PC-3 (cell line): ENCODE results near the gene VASH1. TPM values are rescaled to one million over a fixed set of nuclear protein-coding genes. Genes with fewer than 3 reads are reported as not detected.

Experiments used
- ATAC-seq: fragments of 200-7000 bp; cut with Tn5 transposase; 2 replicates; pipeline ENCODE4 v1.9.1; 2020; ENCODE audit warnings: mild to moderate bottlenecking, moderate library complexity
- BruUV-seq: library from RNA; stranded (reverse); fragments of 400-500 nt; replicated peaks from 2 replicates; lab custom pipeline; 2021; lab: Mats Ljungman, UMichigan
- CTCF ChIA-PET: fragments of 300-600 bp; sonication (Branson Sonifier 250); formaldehyde crosslinking; loops from one replicate; lab custom pipeline; 2022; ENCODE audit warnings: antibody characterized with exemption; lab: Charles Lee
- POLR2A ChIA-PET: fragments of 300-600 bp; sonication (Branson Sonifier 250); formaldehyde crosslinking; loops from one replicate; lab custom pipeline; 2022; ENCODE audit warnings: antibody characterized with exemption; ENCODE audit not compliant: unreplicated experiment; lab: Charles Lee
- DNase-seq: peaks from one replicate; pipeline ENCODE4 v3.0.0-alpha.2; 2015
- H2AFZ ChIP-seq: fragments of 300-600 bp; sonication (generic); 2 replicates; pipeline ENCODE4 v1.6.0; 2016; ENCODE audit warnings: antibody characterized with exemption, low read length
- H3F3A ChIP-seq: fragments of 300-600 bp; sonication (generic); one replicate; pipeline ENCODE4 v1.6.0; 2017; ENCODE audit warnings: antibody characterized with exemption, low read length, control low read depth, mild to moderate bottlenecking; ENCODE audit not compliant: unreplicated experiment
- H3K27ac ChIP-seq: fragments of 300-600 bp; sonication (generic); 2 replicates; pipeline ENCODE4 v1.5.1; 2016; ENCODE audit warnings: mild to moderate bottlenecking, low read length
- H3K27me3 ChIP-seq: fragments of 300-600 bp; sonication (generic); 2 replicates; pipeline ENCODE4 v1.6.1; 2016; ENCODE audit warnings: low read length, mixed read lengths
- H3K36me3 ChIP-seq: fragments of 300-600 bp; sonication (generic); 2 replicates; pipeline ENCODE4 v1.6.1; 2016; ENCODE audit warnings: low read depth, mixed run types, low read length, mixed read lengths
- H3K4me1 ChIP-seq: fragments of 300-600 bp; sonication (generic); 2 replicates; pipeline ENCODE4 v1.5.1; 2016; ENCODE audit warnings: low read length; ENCODE audit not compliant: insufficient read depth
- H3K4me2 ChIP-seq: fragments of 300-600 bp; sonication (generic); 2 replicates; pipeline ENCODE4 v1.6.0; 2016; ENCODE audit warnings: low read length
- H3K4me3 ChIP-seq: fragments of 300-600 bp; sonication (generic); 2 replicates; pipeline ENCODE4 v1.5.1; 2016; ENCODE audit warnings: mild to moderate bottlenecking, low read length, mixed read lengths
- H3K79me2 ChIP-seq: fragments of 300-600 bp; sonication (generic); 2 replicates; pipeline ENCODE4 v1.6.1; 2017; ENCODE audit warnings: low read length, mixed read lengths
- H3K9ac ChIP-seq: fragments of 300-600 bp; sonication (generic); 2 replicates; pipeline ENCODE4 v1.6.0; 2016; ENCODE audit warnings: mild to moderate bottlenecking, low read length
- H3K9me2 ChIP-seq: fragments of 300-600 bp; sonication (generic); replicated peaks from 2 replicates; pipeline ENCODE4 v1.6.1; 2016; ENCODE audit warnings: mixed run types, low read length, mixed read lengths
- H3K9me3 ChIP-seq: fragments of 300-600 bp; sonication (generic); 2 replicates; pipeline ENCODE4 v1.6.1; 2016; ENCODE audit warnings: low read length, mixed read lengths
- H4K20me1 ChIP-seq: fragments of 300-600 bp; sonication (generic); 2 replicates; pipeline ENCODE4 v1.6.1; 2016; ENCODE audit warnings: low read length, mixed read lengths
- CTCF ChIP-seq: fragments of 300-600 bp; sonication (generic); conservative IDR thresholded peaks from 2 replicates; pipeline ENCODE4 v1.5.1; 2017; ENCODE audit warnings: antibody characterized with exemption, low read depth, mild to moderate bottlenecking, low read length
- EZH2 ChIP-seq: fragments of 300-600 bp; sonication (generic); IDR thresholded peaks from one replicate; pipeline ENCODE4 v1.6.1; 2017; ENCODE audit warnings: antibody characterized with exemption, mild to moderate bottlenecking, low read length; ENCODE audit not compliant: unreplicated experiment
- EZH2phosphoT487 ChIP-seq: fragments of 300-600 bp; sonication (generic); IDR thresholded peaks from 2 replicates; pipeline ENCODE4 v1.6.1; 2018; ENCODE audit warnings: mild to moderate bottlenecking, antibody characterized with exemption, low read length, borderline replicate concordance
- intact Hi-C: fragments of 100-400 bp; cut with micrococcal nuclease; formaldehyde crosslinking; loops from 2 replicates; pipeline ENCODE4 v1.9.0; 2023
- total RNA-seq: library from RNA; depleted of rRNA; stranded (reverse); fragments of >200 nt; gene quantifications from 2 replicates; pipeline ENCODE4 v1.2.3, GENCODE V29; 2014

VASH1 gene
- total RNA-seq, 1 experiment from 2014 or later, result 1.8 TPM

GRCh38 chr14:76780360-76780759 lies 19.1 kb downstream of the VASH1 start:
- no peak overlapping the region for H3K9ac ChIP-seq
- H3K36me3 ChIP-seq, result no peaks in the 10 kb centered on the region; the same call in none of the 2 replicates
- H2AFZ ChIP-seq, result no peak overlapping the region
- ATAC-seq (no peak), DNase-seq (no peak)
- intact Hi-C loops, result loop anchor here (2.0 kb wide), 1 partner anchor 28 kb away; no protein-coding TSS in a partner anchor
- H4K20me1 ChIP-seq, result no peaks in the 10 kb centered on the region
- no peak overlapping the region for H3K4me3 ChIP-seq
- no peaks in the 10 kb centered on the region for H3K79me2 ChIP-seq
- POLR2A ChIA-PET, result no interaction called here
- no peak for TF ChIP-seq EZH2phosphoT487
- no peak for TF ChIP-seq EZH2
- no peak for TF ChIP-seq CTCF
- no peaks in the 10 kb centered on the region for H3K9me2 ChIP-seq
- no peak overlapping the region for H3K4me2 ChIP-seq
- CTCF ChIA-PET, result no interaction called here
- no peaks in the 10 kb centered on the region for H3F3A ChIP-seq
- no peaks in the 10 kb centered on the region for H3K9me3 ChIP-seq
- BruUV-seq, result no TSS peak
- H3K27me3 ChIP-seq, result no peaks in the 10 kb centered on the region
- no peak overlapping the region for H3K27ac ChIP-seq
- no peaks in the 10 kb centered on the region for H3K4me1 ChIP-seq

- no TSS peak for BruUV-seq
- POLR2A ChIA-PET, result no interaction called here
- Histone ChIP-seq H3K9ac (no peak overlapping the region), H3K27me3 (no peaks in the 10 kb centered on the region), H3F3A (no peaks in the 10 kb centered on the region), H2AFZ (no peak overlapping the region), H4K20me1 (no peaks in the 10 kb centered on the region), H3K9me2 (no peaks in the 10 kb centered on the region), H3K27ac (no peak overlapping the region), H3K4me2 (no peak overlapping the region), H3K36me3 (no peaks in the 10 kb centered on the region; the same call in none of the 2 replicates), H3K9me3 (no peaks in the 10 kb centered on the region), H3K79me2 (no peaks in the 10 kb centered on the region), H3K4me1 (no peaks in the 10 kb centered on the region), H3K4me3 (no peak overlapping the region)
- CTCF ChIA-PET, result no interaction called here
- DNase-seq (no peak), ATAC-seq (no peak)
- intact Hi-C loops, result loop anchor here (2.0 kb wide), 1 partner anchor 28 kb away; no protein-coding TSS in a partner anchor
- TF ChIP-seq CTCF, result no peak
- no peak for TF ChIP-seq EZH2phosphoT487
- TF ChIP-seq EZH2, result no peak
These were observed 19.8 kb downstream of the VASH1 start for GRCh38 chr14:76780875-76781647.

DNA sequence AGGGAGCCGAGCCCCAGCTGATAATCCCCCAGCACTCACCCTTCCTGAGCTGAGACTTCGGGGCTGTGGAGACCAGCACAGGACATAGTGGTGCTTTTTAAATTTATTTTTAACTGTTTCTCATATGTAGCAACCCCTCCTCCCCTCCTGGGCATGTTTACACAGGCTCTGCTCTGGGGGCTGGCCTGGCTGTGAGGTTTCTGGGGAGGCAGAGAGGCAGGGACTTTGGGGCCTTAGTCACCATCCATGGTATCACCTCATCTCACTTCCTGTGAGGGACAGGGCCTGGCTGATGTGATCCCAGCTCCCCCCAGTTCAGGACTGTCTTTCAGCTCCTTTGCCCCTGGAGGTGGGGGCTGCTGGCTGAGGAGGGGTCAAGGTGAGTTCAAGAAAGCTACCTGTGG lies 20.4 kb downstream of the VASH1 start:
- Histone ChIP-seq H3K79me2 (no peaks in the 10 kb centered on the region), H3K4me2 (no peak overlapping the region), H3K27ac (no peak overlapping the region), H2AFZ (no peak overlapping the region), H4K20me1 (no peaks in the 10 kb centered on the region), H3K27me3 (no peaks in the 10 kb centered on the region), H3K4me3 (no peak overlapping the region), H3K36me3 (no peaks in the 10 kb centered on the region; the same call in none of the 2 replicates), H3K4me1 (no peaks in the 10 kb centered on the region), H3K9ac (no peak overlapping the region), H3K9me3 (no peaks in the 10 kb centered on the region), H3K9me2 (no peaks in the 10 kb centered on the region), H3F3A (no peaks in the 10 kb centered on the region)
- intact Hi-C loops, result loop anchor here (2.0 kb wide), 1 partner anchor 29 kb away; no protein-coding TSS in a partner anchor
- no peak for DNase-seq
- ChIA-PET POLR2A (no interaction called here), CTCF (no interaction called here)
- no peak for TF ChIP-seq EZH2phosphoT487
- no peak for TF ChIP-seq EZH2
- no peak for TF ChIP-seq CTCF
- no TSS peak for BruUV-seq
- ATAC-seq, result no peak
